ENCODE data around the gene SPOCD1.

Gene SPOCD1

GRCh38 chr1:31799895-31800673, 15.7 kb downstream of the SPOCD1 start:
- DNase-seq, result no peak

- DNase-seq, result peak; percentile 37
Measured at GRCh38 chr1:31799196-31799894, 16.5 kb downstream of the SPOCD1 start.

DNA sequence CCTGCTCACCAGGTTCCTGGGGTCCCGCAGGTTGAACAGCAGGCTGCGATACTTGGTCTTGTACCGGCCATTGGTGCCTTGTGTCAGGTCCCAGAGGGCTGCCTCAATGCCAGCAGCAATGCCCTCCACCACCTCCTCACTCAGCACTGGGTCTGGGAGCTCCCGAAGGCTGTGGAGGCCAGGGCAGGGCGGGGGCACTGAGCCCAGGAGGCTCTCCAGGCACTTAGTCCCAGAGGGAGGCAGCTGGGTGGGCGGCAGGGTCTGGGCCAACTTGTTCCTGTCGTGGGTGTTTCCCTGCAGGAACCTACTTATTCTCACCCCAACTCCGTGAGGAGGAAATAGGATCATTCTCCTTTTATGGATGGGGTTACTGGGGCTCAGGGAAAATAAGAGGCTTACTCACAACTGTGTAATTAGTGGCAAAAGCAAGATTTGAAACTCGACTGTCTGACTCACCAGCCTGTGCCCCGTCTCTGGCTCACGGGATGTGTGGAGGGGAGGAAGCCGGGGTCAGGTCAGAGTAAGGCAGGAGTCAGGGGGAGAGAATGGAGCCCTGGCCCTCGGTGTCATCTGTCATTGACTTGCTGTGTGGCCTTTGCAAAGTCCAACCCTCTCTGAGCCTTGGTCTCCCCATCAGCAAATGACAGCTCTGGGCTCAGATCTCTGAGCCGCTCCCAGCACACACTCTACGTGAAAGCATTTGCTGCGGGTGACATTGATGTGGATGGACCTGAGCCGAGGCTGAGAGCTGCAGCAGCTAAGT, 17.2 kb downstream of the SPOCD1 start:
- peak; percentile 93 for DNase-seq

DNA sequence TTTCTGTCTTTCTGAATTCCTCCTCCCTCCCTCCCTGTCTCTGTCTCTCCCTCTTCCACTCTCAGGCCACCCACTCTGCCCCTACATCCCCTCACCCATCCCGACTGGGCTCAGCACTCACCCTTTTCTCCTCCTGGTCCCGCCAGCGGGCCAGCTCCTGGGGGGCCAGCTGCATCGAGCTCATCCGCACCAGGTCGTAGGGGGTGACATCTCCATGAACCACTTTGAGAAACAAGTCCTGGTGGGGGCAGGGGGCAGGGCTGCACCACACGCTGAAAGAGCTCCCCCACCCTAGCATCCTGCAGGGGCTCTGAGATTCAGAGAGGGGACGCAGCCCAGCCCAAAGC, 17.8 kb downstream of the SPOCD1 start:
- no peak for DNase-seq

DNA sequence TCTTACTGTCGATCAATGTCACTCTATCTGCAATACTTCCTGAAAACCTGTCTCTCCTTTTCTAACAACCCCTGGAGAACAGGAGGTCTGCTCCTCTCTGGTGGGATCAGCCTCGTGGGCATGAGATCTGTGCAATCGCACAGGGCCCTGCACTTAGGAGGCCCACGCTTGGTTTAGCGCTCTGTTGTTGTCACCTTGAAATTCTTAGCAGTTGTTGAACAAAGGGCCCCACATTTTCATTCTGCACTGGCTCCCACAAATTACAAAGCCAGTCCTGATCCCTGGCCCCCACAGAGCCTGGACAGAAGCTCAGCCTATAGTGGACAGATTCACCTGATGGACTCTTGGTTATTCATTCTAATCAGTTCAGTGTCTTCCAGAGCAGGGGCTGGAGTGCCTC, 18.6 kb downstream of the SPOCD1 start:
- DNase-seq, result no peak

- no peak for DNase-seq
Measured at GRCh38 chr1:31796707-31797106, 19.1 kb downstream of the SPOCD1 start.

DNA sequence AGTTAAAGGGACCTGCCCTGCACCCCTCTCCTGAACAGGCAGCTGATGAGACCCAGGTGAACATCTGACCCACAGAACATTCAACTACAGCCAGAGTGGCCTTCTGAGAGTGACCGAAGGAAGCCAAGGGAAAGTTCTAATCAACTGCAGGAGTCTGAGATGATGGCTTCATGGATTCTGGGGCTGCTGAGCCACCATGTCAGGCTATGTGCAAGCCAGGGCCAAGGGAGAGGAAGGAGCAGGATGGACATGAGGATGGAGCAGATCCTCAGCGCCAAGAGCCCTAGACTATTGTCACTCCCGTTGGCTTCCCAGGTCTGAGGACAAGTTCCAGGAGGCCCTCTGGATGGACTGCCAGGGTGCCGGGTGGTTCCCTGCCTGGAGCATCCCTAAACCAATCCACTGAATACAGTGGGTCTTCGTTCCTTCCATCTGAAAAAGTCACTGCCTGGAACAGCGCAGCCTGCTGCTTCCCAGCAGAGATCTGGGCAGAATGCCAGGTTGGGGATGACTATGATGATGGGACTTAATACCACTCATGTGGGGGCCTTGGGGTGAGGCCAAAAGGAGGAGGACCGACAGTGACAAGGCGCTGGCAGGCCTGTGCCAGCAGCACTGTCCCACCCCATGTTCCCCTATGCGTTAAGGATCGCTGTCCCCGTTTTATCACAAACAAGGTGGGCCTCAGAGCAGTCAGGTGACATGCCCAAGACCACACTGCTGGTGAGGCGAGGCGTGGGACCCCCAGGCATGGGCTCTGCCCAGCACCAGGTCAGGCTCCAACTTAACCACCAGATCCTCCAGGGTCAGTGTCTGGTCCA, 19.8 kb downstream of the SPOCD1 start:
- peak; percentile 95 for DNase-seq

GRCh38 chr1:31795096-31795675, 20.6 kb downstream of the SPOCD1 start:
- DNase-seq, result no peak

DNA sequence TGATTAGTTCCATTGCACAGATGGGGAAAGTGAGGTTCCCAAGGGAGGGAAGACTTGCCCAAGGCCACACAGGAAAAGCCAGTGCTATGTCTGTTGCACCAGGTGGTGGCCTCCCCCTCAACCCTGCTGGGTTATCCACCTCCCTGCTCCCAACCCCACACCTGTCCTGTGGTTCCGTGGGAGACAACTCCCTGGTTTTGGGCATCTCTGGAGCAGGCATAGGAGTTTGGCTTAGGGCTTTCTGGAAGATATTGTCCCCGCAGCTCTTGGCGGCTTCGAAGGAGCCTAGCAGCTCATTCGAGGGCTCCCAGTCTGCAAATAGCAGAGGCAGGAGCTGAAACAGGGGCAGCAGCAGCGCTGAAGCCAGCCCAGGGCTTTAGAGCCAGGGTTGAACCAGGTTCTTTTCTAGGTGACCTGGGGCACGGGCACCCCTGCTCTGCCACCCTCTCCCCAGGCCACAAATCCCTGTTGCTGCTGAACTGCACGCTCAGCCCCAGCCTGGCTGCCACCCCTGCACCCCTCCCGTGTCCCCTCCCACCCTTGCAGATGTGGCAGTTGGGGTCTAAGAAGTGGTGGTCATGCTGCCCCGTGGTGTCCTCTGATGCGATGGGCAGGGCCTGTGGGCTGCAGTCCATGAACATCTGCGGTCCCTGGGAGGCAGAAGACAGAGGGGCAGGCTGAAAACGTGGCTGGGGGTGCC, 22.1 kb downstream of the SPOCD1 start:
- DNase-seq, result no peak

DNA sequence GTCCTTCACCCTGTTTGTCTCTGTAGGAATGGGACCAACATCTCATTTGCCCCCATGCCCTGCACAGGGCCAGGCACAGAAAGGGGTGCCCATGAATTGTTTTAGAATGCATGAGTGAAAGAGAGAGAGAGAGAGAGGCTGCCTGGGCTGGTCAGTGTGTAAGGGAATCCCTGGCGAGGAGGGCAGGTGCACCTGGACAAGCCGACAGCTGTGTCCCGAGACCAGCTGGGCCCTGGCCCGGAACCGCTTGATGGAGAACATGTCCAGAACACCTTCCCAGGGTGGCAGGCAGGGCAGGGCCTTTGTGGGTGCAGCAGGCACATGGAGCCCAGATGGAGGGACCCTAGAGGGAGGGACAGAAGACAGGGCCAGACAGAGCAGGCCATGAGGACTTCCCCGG, 22.7 kb downstream of the SPOCD1 start:
- no peak for DNase-seq

DNA sequence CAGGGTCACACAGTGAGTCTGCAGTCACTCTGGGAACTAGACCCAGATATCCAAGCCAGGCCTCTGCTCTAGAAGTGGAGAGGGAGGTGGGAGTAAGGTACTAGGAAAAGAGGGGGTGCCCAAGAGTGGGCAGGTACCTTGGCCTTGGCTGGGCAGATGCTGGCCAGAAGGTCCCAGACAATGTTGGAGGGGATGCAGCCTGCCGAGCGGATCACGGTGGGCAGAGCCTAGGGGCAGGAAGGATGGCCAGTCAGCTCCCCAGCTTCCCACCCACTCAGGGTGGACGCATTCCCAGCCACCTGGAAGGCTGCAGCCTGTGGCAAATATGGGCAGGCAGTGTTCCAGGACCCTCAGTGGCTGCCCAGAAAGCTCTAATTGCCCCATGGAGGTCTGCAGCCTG, 23.3 kb downstream of the SPOCD1 start:
- no peak for DNase-seq

DNA sequence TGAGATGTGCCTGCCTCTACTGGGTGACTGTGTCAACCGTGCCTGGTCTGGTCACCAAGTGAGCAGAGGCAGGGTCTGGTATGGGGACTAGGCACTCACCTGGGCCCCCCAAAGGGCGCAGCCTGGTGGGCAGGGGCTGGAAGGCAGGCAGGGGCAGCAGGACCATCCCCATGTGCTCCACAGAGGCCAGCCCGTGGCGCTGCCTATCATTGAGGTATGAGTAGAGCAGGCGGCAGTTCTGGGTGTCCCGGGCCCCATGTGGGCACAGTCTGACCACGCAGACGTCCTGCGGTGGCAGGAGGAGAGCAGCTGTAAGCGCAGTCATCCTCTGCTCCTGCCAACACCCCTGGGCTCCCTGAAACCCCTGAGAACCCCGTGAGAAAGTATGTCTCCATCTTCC, 23.7 kb downstream of the SPOCD1 start:
- no peak for DNase-seq

DNA sequence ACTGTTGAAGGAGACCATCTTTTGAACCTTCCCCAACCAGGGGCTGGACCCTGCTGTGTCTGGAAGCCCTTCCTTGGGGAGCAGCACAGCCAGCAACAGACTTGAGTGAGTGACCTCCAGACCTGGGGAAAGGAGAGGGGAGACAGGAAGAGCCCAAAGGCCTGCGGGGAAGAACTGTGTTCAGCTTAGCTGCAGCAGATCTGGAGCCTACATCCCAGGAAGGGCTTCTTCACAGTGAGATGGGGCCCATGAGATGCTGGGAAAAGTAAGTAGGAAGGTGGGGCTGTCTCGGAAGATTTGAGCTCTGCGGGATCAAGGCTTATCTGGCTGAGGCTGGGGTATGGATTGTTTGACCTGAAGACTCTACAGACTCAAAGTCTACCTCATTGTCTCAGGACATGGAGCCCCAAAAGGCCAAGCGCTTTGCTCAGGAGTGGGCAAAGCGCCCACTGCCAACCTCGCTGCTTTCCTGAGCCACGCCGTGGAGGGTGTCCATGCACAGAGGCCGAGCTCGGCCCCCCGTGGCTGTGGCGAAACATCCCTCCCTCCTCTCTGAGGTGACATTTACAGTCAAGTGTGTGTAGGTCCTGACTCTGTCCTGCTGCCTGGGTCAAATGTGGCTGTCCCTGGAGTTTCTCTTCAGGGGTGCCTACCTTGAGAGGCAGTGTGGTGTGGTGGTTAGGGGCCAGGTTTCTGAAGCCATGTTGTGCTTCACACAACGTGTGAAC, 24.5 kb downstream of the SPOCD1 start:
- DNase-seq, result no peak

GRCh38 chr1:31790641-31791091, 25.2 kb downstream of the SPOCD1 start:
- no peak for DNase-seq

DNA sequence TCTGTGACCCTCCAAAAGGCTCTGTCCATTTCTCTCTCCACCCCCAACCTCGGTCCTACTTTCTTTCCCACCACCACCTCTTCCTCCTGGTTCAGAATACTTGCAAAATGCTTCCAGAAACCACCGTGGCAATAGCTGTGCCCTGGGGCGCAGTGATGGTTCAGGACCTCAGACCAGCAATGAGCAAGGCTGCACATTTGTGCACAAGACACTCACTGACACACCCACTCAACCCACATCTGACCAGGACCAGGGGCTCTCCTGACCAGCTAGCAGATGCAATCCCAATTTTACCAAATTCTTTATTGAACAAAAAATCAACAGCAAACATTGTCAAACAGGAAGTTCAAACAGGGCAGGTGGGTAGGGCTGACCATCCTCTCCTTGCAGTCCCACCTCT, 25.7 kb downstream of the SPOCD1 start:
- DNase-seq, result no peak

DNA sequence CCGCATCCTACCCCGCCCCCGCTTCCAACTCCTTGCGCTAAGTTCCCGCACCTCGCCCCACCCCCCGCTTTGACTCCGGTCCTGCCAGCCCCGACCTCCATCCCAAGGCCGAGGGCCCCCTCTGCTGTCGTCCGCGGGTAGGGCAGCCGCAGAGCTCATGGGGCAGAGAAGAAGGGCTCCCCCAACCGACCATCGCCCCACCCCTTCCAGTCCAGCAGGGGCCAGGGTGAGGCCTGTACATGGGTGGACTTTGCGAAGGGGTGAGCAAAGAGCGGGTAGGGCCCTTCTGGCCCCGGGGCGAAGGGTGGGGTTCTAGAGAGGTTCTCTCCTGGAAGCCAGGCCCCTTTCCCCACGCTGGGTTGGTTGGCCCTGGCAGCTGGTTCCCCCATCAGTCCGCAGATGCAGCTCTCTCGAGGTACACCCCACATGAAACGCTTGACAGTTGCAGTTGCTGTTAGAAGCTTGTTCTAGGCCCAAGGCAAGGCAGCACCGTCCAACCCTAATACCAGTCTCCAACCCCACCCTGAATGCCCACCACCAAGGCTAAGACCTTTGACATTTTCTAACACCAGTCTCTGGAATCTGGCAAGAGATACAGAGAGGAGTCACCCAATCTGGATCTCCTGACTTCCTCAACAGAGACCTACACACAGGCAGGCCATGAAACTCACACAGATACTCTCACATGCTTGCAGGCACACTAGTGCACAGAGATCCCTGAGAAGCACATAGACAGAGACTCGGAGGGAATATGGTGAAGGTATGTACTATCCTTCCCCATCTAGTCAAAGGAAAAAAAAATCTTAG, 26.4 kb downstream of the SPOCD1 start:
- DNase-seq, result peak; percentile 86

- DNase-seq, result peak; percentile 78
Measured at GRCh38 chr1:31788825-31789256, 27.0 kb downstream of the SPOCD1 start.

DNA sequence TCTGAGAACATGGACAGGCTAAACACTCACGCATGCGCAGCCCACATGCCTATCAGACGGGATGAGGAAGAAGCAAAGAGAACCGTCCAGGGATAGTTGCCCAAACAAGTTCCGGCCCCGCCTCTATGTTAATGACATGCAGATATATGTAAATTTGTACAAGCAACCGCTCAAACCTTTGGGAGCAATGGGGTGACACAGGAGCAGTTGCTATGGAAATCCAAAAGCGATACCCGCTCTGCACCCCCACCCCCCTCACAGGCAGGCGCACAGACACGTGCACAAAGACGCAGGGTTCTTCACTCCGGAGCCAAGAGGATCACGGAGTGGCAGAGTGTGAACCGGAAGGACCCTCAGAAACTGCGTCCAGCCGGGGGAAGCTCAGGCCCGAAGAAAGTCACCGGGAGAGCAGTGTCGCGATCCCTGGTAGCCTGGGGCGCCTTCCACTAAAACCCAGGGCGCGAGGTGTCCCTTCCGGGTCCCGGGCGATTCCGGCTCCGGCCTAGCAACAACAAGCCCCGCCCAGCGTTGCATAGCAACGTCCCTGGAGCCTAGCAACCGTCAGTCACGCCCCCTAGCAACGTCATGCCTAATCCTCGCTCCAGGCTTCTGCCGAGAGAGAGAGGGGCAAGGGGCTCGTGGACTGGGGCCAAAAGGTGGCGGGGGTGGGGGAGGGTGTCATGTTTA, 27.5 kb downstream of the SPOCD1 start:
- peak; percentile 87 for DNase-seq

- no peak for DNase-seq
Measured at GRCh38 chr1:31787786-31788137, 28.1 kb downstream of the SPOCD1 start.

GRCh38 chr1:31787261-31787660, 28.6 kb downstream of the SPOCD1 start:
- DNase-seq, result no peak

All from fibroblast of skin of right biceps (primary cell).